Heart left ventricle (tissue), 16 donors: ENCODE measurements around the gene SYDE2. TPM values are rescaled to one million over a fixed set of nuclear protein-coding genes. Genes with fewer than 3 reads are reported as not detected.

ENCODE experiments used
- ATAC-seq, 4 donors: fragments of 200-7000 bp; cut with Tn5 transposase; one replicate each; pipeline ENCODE4 v1.9.1; 2020 to 2022; ENCODE audit warnings: moderate library complexity in 4 of 4, mild to moderate bottlenecking in 3 of 4, moderate number of reproducible peaks in 1 of 4
- DNase-seq, 5 donors: peaks; one replicate each; pipeline ENCODE4 v3.0.0-alpha.2; 2020
- H3K27ac ChIP-seq, 12 donors: fragments of 200-600 bp; sonication (generic) in 4 of 12; one replicate each; pipeline versions ENCODE4 v1.5.0 to v1.8.0; 2016 to 2022; ENCODE audit warnings: mild to moderate bottlenecking in 2 of 12
- H3K27me3 ChIP-seq, 9 donors: fragments of 200-600 bp; sonication (generic) in 2 of 9; one replicate each; pipeline versions ENCODE4 v1.5.1 to v1.8.0; 2016 to 2022; ENCODE audit warnings: mild to moderate bottlenecking in 3 of 9
- H3K36me3 ChIP-seq, 9 donors: fragments of 200-600 bp; sonication (generic) in 2 of 9; one replicate each; pipeline versions ENCODE4 v1.5.0 to v1.8.0; 2018 to 2022; ENCODE audit warnings: mild to moderate bottlenecking in 2 of 9
- H3K4me1 ChIP-seq, 12 donors: fragments of 200-600 bp; sonication (generic) in 4 of 12; one replicate each; pipeline versions ENCODE4 v1.5.0 to v1.8.0; 2016 to 2022; ENCODE audit warnings: mild to moderate bottlenecking in 3 of 12
- H3K4me3 ChIP-seq, 12 donors: fragments of 200-600 bp; sonication (generic) in 4 of 12; one replicate each; pipeline versions ENCODE4 v1.5.0 to v1.8.0; 2017 to 2022; ENCODE audit warnings: mild to moderate bottlenecking in 9 of 12, moderate library complexity in 4 of 12
- H3K9me3 ChIP-seq, 12 donors: fragments of 200-600 bp; sonication (generic) in 4 of 12; one replicate each; pipeline versions ENCODE4 v1.5.0 to v1.8.0; 2016 to 2022; ENCODE audit warnings: mild to moderate bottlenecking in 1 of 12
- CTCF ChIP-seq, 12 donors: fragments of 200-600 bp; sonication (generic) in 4 of 12; IDR thresholded peaks; one replicate each; pipeline versions ENCODE4 v1.5.0 to v1.8.0; 2018 to 2022; ENCODE audit warnings: antibody characterized with exemption in 12 of 12, mild to moderate bottlenecking in 5 of 12
- POLR2A ChIP-seq, 2 donors: fragments of 450-650 bp; IDR thresholded peaks; one replicate each; pipeline ENCODE4 v1.6.1; 2017; ENCODE audit warnings: antibody characterized with exemption in 2 of 2, mild to moderate bottlenecking in 2 of 2, moderate library complexity in 2 of 2
- WGBS, 4 donors: extraction: QIAGEN DNeasy Blood & Tissue Kit in 2 of 4; methylation state at CpG; one replicate each; pipeline versions ENCODE4 v1.1.5 to v1.1.7; 2013 to 2018; 5-methylcytosine and 5-hydroxymethylcytosine counted together
- intact Hi-C, 10 donors: fragments of 100-400 bp; cut with DNase I; formaldehyde crosslinking; loops; one replicate each; pipeline versions ENCODE4 v1.11.1 to v1.14.2; 2022
- polyA plus RNA-seq, 2 donors: library from polyadenylated mRNA; stranded (reverse); fragments of 200-250 nt; gene quantifications; one replicate each; pipeline ENCODE4 v1.2.3, GENCODE V29; 2013
- total RNA-seq, 9 donors: library from RNA; depleted of rRNA in 2 of 9; stranded (reverse); fragments of >200 nt in 2 of 9; fragmentation: NEBNext Ultra II Directional in 3 of 9; extraction: Animal tissue kit (Norgen Biotek cat#: 25700) in 3 of 9; gene quantifications; one replicate each; pipeline versions ENCODE4 v1.1.0 to v1.2.4, GENCODE V29; 2016 to 2023
- donor health status: ischemic (EF 13 %, LVEDD 7.1; RV severe dilation, severe dysfunction).
- donor health status: healthy with polysubstance abuse.
- donor health status: DM: no; HTN: yes; CAD: no.
- donor health status: DM: no; HTN: no; CAD: no.
- donor health status: ischemic (EF 25% LVEDD 6.9; RV normal size, moderate dysfunction).
- donor health status: ischemic (EF 25% LVEDD 5.7; RV mildly dilated, moderate dysfunction).
- donor health status: healthy.
- donor health status: DM: yes; HTN: yes; CAD: no.
- donor health status: ischemic (EF 35%, LVEDD 5.7; RV mildly dilated, moderate dysfunction).
- donor health status: nonischemic (EF 11% LVEDD 7.7; RV severe dilation, severe dysfunction).
- donor health status: DM: yes; HTN: yes; CAD: no.
- donor health status: PGD.
- donor health status: ischemic (EF 29% LVEDD 5.4; RV normal size, mild dysfunction).
- donor health status: nonischemic (EF 23%, LVEDD 6.1; RV moderate dilation, normal function).

Gene SYDE2
- total and polyA plus RNA-seq, 11 donors, result 2.4 to 25.8 (median 19.4) TPM

DNA sequence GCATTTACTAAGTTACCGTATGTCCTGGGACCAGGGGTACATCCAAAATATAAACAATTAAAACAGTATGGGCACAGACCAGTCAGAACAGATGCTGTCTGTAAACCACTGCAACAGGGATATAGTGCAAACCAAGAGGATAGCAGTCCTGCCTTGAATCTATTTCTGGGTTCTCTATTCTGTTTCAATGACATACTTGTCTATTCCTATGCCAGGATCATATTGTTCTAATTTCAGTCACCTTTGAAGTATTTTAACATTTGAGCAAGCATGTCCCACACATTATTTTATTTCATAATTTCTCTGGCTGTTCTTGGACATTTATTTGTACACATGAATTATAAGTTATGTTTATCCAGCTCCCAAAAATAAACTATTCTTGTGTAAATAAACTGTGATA lies 28.2 kb upstream of the SYDE2 start:
- WGBS, 4 donors, result 34 to 84% (median 53%) methylated on average over 1 of the region's 1 CpG

GRCh38 chr1:85225624-85226380 lies 25.0 kb upstream of the SYDE2 start:
- DNase-seq, result no peak
- H3K27me3 ChIP-seq, result no peaks in the 10 kb centered on the region
- H3K4me3 ChIP-seq, result no peak overlapping the region
- no peaks in the 10 kb centered on the region for H3K36me3 ChIP-seq
- peak in 2 of 4 donors; percentile 19 to 28 for ATAC-seq
- peaks cover 0 to 33% (median 13%) of the 10 kb centered on the region in 12 donors for H3K4me1 ChIP-seq
- no peak for TF ChIP-seq CTCF (IDR thresholded peaks at IDR 0.05)
- no peak for TF ChIP-seq POLR2A (IDR thresholded peaks at IDR 0.05)
- 32 to 39% (median 35%) methylated on average over 5 of the region's 5 CpGs for WGBS, 4 donors
- H3K9me3 ChIP-seq, result no peaks in the 10 kb centered on the region
- peak overlapping the region; percentile 44 to 85 (median 75) for H3K27ac ChIP-seq
- intact Hi-C loops, result loop anchor here in 1 of 10 donors (2.0 kb wide), 1 partner anchor 25 kb away; the partner anchor contains the start of gene SYDE2

More for the DNA sequence above, 28.2 kb upstream of the SYDE2 start:
- Histone ChIP-seq H3K4me1 (peaks cover 0 to 29% (median 10%) of the 10 kb centered on the region in 12 donors), H3K9me3 (no peaks in the 10 kb centered on the region), H3K27me3 (no peaks in the 10 kb centered on the region), H3K36me3 (no peaks in the 10 kb centered on the region), H3K4me3 (no peak overlapping the region), H3K27ac (peak overlapping the region; percentile 17 to 82 (median 62))
- intact Hi-C loops, result loop anchor here in 1 of 10 donors (2.0 kb wide), 1 partner anchor 28 kb away; the partner anchor contains the start of gene SYDE2
- TF ChIP-seq POLR2A (IDR thresholded peaks at IDR 0.05) (no peak), CTCF (IDR thresholded peaks at IDR 0.05) (no peak)
- peak; percentile 72 to 87 (median 78) for ATAC-seq
- no peak for DNase-seq

- peak in 3 of 5 donors; percentile 32 to 58 (median 44) for DNase-seq
- TF ChIP-seq POLR2A (IDR thresholded peaks at IDR 0.05) (no peak), CTCF (IDR thresholded peaks at IDR 0.05) (no peak)
- Histone ChIP-seq H3K4me1 (peaks cover 0 to 29% (median 13%) of the 10 kb centered on the region in 12 donors), H3K27ac (peak overlapping the region; percentile 46 to 85 (median 75)), H3K4me3 (no peak overlapping the region), H3K27me3 (no peaks in the 10 kb centered on the region), H3K36me3 (no peaks in the 10 kb centered on the region), H3K9me3 (no peaks in the 10 kb centered on the region)
- ATAC-seq, result peak; percentile 80 to 91 (median 84)
- 36 to 42% (median 41%) methylated on average over 3 of the region's 3 CpGs for WGBS, 4 donors
- intact Hi-C loops, result loop anchor here in 1 of 10 donors (2.0 kb wide), 1 partner anchor 24 kb away; the partner anchor contains the start of gene SYDE2
These were observed 24.2 kb upstream of the SYDE2 start for GRCh38 chr1:85224734-85225623.
